ENCODE data around the gene TNFSF13B.

Gene TNFSF13B

GRCh38 chr13:108315273-108315672 lies 45.8 kb downstream of the TNFSF13B start:
- Histone ChIP-seq H3K27ac (ENCODE audit: low read depth, low read length) (no peak overlapping the region), H3K79me2 (ENCODE audit: control insufficient read depth, low read length) (no peaks in the 10 kb centered on the region), H3K9me3 (ENCODE audit: control insufficient read depth, insufficient read depth, low read length) (no peaks in the 10 kb centered on the region), H3K9me2 (replicated peaks; ENCODE audit: control insufficient read depth, low read length) (no peaks in the 10 kb centered on the region), H3K4me3 (ENCODE audit: low read length) (no peak overlapping the region), H3K4me1 (ENCODE audit: control insufficient read depth, low read length) (peaks cover 5% of the 10 kb centered on the region), H4K20me1 (ENCODE audit: control insufficient read depth, insufficient read depth, low read depth, low read length) (no peaks in the 10 kb centered on the region), H3K4me2 (ENCODE audit: low read length) (no peak overlapping the region), H3F3A (ENCODE audit: control insufficient read depth, insufficient read depth) (no peaks in the 10 kb centered on the region), H3K27me3 (ENCODE audit: control insufficient read depth, low read length) (peaks cover 2% of the 10 kb centered on the region; the same call in 1 of the 2 replicates), H3K36me3 (ENCODE audit: control insufficient read depth, low read length) (no peaks in the 10 kb centered on the region)
- TF ChIP-seq EZH2phosphoT487 (IDR thresholded peaks at IDR 0.05; ENCODE audit: borderline replicate concordance, low read length) (no peak), CTCF (IDR thresholded peaks at IDR 0.05; ENCODE audit: low read depth, low read length, poor library complexity, severe bottlenecking) (no peak)

- H3K4me1 ChIP-seq (ENCODE audit: control insufficient read depth, low read length), result peaks cover 5% of the 10 kb centered on the region
- H3K27ac ChIP-seq (ENCODE audit: low read depth, low read length), result no peak overlapping the region
- no peaks in the 10 kb centered on the region for H4K20me1 ChIP-seq (ENCODE audit: control insufficient read depth, insufficient read depth, low read depth, low read length)
- no peak overlapping the region for H3K4me3 ChIP-seq (ENCODE audit: low read length)
- no peaks in the 10 kb centered on the region for H3K9me3 ChIP-seq (ENCODE audit: control insufficient read depth, insufficient read depth, low read length)
- no peaks in the 10 kb centered on the region for H3K36me3 ChIP-seq (ENCODE audit: control insufficient read depth, low read length)
- H3K9me2 ChIP-seq (replicated peaks; ENCODE audit: control insufficient read depth, low read length), result no peaks in the 10 kb centered on the region
- H3F3A ChIP-seq (ENCODE audit: control insufficient read depth, insufficient read depth), result no peaks in the 10 kb centered on the region
- H3K27me3 ChIP-seq (ENCODE audit: control insufficient read depth, low read length), result peaks cover 2% of the 10 kb centered on the region; the same call in 1 of the 2 replicates
- TF ChIP-seq EZH2phosphoT487 (IDR thresholded peaks at IDR 0.05; ENCODE audit: borderline replicate concordance, low read length) (no peak), CTCF (IDR thresholded peaks at IDR 0.05; ENCODE audit: low read depth, low read length, poor library complexity, severe bottlenecking) (no peak)
- H3K79me2 ChIP-seq (ENCODE audit: control insufficient read depth, low read length), result no peaks in the 10 kb centered on the region
- no peak overlapping the region for H3K4me2 ChIP-seq (ENCODE audit: low read length)
These were observed 46.5 kb downstream of the TNFSF13B start for GRCh38 chr13:108315991-108316390.

GRCh38 chr13:108316413-108316812 lies 46.9 kb downstream of the TNFSF13B start:
- TF ChIP-seq EZH2phosphoT487 (IDR thresholded peaks at IDR 0.05; ENCODE audit: borderline replicate concordance, low read length) (no peak), CTCF (IDR thresholded peaks at IDR 0.05; ENCODE audit: low read depth, low read length, poor library complexity, severe bottlenecking) (no peak)
- no peak overlapping the region for H3K27ac ChIP-seq (ENCODE audit: low read depth, low read length)
- no peaks in the 10 kb centered on the region for H3K36me3 ChIP-seq (ENCODE audit: control insufficient read depth, low read length)
- peaks cover 2% of the 10 kb centered on the region; the same call in 1 of the 2 replicates for H3K27me3 ChIP-seq (ENCODE audit: control insufficient read depth, low read length)
- H3K9me3 ChIP-seq (ENCODE audit: control insufficient read depth, insufficient read depth, low read length), result no peaks in the 10 kb centered on the region
- no peaks in the 10 kb centered on the region for H3K9me2 ChIP-seq (replicated peaks; ENCODE audit: control insufficient read depth, low read length)
- H3F3A ChIP-seq (ENCODE audit: control insufficient read depth, insufficient read depth), result no peaks in the 10 kb centered on the region
- no peaks in the 10 kb centered on the region for H3K79me2 ChIP-seq (ENCODE audit: control insufficient read depth, low read length)
- no peaks in the 10 kb centered on the region for H4K20me1 ChIP-seq (ENCODE audit: control insufficient read depth, insufficient read depth, low read depth, low read length)
- no peak overlapping the region for H3K4me3 ChIP-seq (ENCODE audit: low read length)
- H3K4me1 ChIP-seq (ENCODE audit: control insufficient read depth, low read length), result peaks cover 5% of the 10 kb centered on the region
- H3K4me2 ChIP-seq (ENCODE audit: low read length), result no peak overlapping the region
